GM19455 (cell line): Measurements from ENCODE around the gene RAB8A.

Experiments
- ATAC-seq: cut with Tn5 transposase; IDR thresholded peaks from one replicate; pipeline ENCODE4 v1.9.1; 2021; ENCODE audit not compliant: unreplicated experiment

RAB8A gene

DNA sequence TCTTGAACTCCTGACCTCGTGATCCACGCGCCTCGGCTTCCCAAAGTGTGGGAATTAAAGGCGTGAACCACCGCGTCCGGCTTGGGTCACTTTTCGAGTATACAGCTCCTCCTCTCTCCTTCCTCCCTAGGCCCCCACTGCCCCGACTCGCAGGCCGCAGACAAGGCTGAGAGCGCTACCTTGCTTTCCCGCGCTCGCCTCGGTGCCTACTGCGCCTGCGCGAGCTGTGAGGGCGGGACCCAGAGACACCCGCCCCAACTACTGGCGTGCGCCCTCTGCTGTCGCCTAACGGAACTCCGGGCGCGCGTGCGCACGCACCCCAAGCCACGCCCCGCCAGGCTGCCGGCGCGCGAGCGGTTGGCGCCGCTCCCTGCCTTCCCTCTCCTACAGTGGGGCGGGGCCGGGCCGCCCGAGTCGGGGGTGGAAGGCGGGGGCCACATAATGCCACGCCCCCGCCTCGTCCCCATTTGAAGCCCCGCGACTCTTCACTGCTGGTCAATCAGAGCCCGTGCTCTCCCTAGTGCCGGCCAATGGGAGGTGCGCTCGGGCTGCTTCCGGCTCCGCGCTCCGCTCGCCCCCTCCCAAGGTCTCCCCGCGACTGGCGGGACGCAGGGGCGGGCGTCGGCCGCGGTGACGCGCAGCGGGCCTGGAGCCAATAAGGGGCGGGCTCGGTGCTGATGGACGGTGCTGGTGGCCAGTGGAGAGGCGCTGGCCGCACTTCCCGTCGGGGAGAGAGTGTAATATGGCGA is at the start of gene RAB8A:
Gene RAB8A, plus strand, starts transcription at position 730 of the 749 bp plus-strand sequence. Its CDS starts 13 bp downstream, at position 743.
- ATAC-seq = peak; percentile 82

DNA sequence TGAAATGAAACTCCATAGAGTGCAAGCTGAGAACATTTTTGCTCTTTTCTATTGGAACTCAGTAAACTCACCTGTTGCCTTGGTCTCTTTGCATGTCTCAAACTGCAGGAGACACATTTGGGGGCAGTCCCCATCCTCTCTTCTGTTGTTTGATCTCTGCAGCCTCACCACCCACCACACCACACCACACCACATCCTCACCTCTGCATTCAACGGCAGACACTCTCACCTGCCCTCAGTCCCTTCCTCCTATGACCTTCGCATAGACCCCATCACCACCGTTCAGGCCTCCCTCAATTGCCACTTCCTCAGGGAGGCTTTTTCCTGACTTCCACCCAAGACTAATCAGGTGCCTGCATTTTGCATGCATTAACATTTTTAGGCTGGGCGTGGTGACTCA is 49.7 kb upstream of the RAB8A start:
- ATAC-seq = no peak

DNA sequence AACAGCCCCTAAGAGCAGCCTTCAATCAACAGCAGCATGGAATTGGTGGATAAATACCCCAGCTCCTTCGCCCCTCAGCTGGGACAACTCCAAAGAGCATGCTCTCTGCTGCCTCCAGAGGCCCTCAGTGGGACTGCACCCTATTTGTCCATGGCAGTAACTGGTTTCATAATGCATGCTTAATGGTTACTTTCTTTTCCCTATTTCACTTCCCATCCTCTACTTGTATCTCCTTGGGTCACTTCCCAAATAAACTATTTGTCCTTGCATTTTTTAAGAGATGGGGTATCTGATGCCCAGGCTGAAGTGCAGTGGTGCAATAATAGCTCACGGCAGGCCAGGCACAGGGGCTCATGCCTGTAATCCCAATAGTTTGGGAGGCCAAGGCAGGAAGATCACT is 48.9 kb upstream of the RAB8A start:
- ATAC-seq = no peak

DNA sequence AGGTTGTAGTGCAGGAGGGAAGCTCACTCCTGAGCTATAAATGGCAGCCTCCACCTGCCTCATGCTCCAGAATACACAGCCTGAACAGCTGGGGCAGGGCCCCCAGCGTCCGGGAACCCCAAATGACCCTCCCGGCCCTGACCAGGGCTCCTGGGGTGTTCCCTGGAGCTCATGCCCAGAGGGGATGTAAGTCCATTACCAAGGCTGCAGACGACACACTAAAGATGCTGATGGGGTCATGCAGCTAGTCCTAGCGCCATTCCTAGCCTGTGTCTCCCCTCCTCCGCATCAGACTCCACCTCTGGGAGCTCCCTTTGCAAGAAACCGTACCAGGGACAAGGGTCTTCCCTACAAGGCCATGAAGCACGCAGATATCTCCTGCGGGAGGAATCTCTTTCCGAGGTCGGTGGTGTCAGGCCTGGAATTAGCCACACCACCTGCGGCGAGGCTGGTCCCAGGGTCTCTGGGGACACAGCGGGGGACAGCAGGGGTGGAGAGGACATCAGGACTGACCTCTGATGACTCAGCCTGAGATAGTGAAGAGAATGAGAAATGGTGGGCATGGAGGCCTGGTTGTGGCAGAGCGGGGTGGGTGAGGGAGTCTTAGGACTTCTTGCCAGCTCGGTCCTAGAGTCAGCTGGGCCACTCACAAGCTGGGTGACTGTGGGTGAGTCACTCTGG is 47.3 kb upstream of the RAB8A start:
- ATAC-seq = no peak

DNA sequence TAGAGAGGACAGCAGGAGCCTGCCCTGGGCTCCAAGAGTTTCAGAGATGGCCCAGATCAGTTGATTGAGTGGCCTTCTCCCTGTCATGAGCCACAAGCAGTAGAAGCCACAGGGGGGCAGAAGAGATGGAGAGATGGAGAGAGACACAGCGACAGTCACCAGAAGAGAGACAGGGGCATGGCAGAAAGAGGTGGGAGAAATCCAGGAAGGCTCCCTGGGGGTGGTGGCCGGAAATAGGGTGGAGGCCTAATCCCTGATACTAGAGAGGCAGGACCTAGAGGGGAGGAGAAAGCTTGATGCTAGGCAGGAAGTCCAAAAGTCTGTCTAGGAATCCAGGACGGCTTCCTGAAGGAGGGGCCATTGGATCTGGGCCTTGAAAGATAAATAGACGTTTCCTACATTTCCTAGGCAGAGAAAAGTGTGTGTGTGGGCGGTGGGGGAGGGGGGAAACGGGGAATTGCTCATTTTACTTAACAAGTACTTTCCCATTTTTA is 45.0 kb upstream of the RAB8A start:
- ATAC-seq = no peak

DNA sequence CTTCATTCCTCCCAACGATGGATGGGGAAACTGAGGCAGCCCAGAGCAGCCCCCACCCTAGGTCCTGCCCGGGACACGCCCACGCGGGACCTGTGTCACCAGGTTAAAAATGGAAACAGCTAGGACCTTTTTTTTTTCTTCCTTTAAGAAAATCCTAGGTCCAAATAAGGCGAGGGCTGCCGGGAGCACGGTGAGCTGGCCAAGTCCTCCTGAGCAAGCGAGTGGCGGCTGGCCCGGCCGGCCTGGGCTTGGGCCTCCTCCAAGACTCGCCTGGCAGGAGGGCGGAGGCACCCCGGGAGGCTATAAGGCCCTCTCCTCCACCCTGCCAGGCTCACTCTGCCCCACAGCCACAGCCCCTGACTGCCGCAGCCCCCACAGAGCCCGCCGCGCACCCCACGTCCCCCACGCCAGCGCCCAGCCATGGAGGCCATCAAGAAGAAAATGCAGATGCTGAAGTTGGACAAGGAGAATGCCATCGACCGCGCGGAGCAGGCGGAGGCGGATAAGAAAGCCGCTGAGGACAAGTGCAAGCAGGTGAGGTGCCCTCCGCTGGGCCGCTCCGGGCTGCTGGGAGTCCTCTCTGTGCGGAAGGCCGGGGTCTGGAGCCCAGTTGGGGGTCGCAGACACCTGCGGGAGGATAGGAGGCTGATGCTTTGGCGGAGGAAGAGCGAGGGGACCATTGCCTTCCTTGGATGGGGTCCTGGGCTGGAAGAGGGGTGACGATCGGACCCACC is 44.3 kb upstream of the RAB8A start:
- no peak for ATAC-seq

DNA sequence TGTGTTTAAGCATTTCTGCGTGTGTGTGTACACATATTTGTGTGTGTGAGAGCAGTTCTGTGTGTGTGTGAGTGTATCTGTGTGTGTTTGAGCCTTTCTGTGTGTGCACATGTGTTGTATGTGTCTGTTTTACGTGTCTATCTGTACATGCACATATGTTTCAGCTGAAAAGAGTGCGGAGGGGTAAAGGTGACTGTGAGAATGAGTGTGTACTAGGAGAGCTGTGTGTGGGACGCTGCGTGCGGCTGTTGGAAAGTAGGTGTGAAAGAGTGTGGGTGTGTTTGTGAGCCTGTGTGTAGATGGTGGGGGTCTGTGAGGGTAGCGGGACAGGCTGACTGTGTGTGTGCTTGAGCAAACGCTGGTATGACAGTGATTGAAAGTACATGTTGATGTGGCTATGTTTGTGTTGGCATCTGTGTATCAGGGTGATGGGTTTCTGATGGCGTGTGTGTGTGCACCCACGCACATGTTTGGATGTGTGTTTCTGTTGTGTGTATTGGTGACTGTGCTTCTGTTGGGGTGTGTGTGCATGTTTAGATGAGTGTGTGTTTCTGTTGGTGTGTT is 42.9 kb upstream of the RAB8A start:
- no peak for ATAC-seq

DNA sequence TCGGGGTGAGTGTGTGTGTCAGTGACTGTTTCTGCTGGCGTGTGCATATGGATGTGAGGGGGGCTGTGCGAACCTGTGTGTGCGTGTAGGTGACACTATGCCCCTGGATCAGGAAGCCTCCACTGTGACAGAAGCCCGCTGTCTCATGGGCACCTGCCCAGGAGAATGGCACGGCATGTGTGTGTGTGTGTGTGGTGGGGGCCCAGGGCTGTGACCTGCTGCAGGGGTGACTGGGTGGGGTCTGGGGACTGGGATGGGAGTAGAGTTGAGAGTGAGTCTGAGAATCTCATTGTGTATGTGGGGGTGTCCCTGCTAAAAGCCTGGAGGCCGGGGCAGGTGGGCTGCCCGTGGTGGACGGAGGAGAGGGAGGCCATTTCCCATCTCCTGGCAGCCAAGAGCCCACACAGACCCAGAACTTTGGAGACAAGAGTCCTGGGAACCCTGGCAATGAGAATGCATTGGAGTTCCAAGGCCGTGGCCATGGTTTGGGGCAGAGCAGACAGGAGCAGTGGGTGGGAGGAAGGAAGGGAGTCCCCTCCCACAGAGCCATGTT is 41.8 kb upstream of the RAB8A start:
- no peak for ATAC-seq

DNA sequence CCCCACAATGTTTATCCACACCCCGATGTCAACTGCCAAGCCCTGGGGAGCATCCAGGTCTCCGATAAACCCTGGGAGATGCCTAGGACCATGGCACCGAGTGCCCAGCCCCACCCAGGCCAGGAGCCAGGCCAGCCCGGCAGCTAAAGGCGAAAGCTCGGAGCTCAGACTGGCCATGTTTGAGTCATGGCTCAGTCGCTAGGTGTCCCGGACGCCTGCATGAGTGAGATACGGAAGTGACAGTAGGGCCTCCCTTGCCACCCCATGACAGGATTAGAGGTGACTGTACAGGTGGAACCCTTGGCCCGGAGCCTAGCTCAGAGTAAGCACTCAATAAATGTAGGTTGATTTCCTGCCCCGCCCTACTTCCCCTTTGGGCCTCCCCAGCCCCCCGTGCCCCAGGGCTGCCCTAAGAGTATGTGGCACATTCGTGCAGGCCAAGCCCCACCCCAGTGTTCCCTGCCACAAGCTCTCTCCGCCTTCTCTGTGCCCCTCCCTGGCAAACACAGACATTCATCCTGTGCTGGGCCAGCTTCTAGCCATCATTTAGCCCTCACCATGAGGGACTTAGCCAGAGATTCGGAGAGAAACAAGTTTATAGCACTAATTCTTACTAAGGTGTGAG is 41.2 kb upstream of the RAB8A start:
- ATAC-seq = no peak

DNA sequence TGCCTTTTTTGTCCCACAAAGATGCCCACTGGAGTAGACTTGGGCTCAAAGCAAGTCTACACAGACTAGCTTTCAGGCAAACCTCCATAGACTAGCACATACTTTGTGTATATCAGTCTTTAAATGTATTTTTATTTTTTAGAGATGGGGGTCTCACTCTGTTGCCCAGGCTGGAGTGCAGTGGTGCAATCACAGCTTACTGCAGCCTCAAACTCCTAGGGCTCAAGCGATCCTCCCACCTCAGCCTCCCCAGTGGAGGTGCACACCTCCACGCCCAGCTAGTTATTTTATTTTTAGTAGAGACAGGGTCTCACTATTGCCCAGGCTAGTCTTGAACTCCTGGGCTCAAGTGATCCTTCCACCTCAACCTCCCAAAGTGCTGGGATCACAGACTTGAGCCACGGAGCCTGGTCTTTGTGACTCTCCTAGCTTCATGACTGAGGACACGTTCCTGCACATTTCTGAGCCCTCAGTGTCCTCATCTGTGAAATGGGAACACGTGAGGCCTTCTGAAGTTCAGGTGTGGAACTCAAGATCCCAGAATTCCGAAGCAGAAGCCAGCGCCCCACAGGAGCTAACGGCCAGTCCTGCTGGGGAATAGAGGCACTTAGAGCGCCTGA is 40.5 kb upstream of the RAB8A start:
- ATAC-seq = no peak

DNA sequence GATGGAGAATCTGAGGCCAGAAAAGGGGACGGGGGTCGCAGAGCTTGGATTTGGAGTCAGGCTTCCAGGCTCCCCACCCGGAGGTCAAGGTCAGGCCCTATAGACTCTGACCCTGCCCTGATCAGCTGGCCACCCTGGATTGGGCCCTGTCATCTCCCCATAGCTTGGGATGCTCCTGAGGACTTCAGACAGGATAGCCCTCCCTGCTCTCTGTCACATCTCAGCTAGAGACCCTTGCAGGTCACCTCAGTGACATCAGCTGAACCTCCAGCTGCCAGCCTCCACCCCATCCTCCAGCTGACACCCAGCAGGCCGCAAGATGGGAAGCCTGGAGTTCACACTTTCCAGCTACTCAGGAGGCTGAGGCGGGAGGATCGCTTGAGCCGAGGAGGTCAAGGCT is 38.2 kb upstream of the RAB8A start:
- ATAC-seq = no peak

DNA sequence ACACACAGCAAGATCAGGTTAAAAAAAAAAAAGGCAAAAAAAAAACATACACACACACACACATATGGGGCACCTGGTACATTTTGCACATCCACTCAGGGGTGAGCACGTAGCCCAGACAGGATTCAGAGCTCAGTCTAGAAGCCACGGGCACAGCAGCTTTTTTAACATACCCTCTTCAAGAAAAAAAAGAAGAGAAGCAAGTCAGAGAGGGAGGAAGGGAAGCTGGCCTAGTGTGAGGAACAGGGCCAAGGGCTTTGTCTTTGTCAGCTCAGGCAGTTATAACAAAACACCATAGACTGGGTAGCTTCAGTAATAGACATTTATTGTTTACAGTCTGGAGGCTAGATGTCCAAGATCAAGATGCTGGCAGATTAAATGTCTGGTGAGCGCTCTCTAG is 37.7 kb upstream of the RAB8A start:
- no peak for ATAC-seq

DNA sequence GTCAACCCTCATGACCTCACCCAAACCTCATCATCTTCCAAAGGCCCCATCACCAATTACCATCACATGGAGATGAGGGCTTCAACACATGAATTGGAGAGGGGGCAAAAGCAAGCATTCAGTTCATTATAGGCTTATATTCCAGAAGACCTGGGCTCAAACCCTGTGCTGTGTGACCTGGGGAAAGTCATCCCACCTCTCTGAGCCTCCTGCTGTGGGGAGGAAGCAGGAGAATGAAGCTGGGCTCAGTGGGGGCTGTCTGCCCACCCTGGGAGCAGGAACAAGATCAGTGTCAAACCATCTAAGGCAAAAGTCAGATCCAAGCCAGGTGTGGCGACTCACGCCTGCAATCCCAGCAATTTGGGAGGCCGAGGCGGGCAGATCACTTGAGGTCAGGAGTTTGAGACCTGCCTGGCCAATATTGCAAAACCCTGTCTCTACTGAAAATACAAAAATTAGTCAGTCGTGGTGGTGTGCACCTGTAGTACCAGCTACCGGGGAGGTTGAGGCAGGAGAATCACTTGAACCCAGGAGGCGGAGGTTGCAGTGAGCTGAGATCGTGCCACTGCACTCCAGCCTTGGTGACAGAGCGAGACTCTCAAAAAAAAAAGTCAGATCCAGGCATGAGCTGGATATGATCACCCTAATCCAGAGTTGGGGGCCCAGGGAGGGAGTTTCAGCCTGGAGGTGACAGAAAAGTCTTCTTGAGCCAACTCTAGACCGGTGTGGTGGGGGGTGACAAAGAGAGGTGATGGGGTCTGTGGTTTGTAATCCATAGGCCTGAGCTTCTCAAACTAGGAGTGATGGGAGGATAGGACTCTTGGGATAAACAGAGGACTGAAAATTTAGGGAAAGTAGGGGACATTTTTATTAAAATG is 37.0 kb upstream of the RAB8A start:
- ATAC-seq = no peak

DNA sequence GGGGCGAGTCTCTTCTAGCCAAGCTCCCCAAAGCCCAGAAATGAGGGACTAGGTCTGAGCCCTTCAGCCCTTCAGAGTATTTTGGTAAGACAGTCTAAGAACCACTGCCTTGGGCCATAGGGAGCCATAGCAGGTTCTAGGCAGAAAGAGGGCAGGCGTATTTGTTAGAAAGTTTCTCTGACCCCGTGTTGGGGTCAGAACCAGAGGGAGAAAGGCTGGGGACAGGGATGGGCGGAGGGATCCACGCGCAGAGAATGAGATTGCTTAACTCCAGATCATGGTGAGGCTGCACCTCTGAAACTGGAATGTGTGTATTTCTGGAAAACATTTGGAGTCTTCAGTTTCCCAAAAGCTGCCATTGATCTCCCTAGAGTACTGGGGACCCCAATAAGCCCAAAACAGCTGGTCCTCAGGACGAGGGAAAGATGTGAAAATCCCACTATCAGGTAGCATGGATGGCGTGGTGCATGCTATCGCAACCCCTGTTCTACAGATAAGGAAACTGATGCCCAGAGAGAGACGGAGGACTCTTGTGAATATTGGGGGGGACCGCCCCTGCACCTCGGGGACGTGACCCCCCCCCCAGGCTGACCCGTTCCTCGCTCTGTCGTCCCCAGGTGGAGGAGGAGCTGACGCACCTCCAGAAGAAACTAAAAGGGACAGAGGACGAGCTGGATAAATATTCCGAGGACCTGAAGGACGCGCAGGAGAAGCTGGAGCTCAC is 36.1 kb upstream of the RAB8A start:
- ATAC-seq = no peak

DNA sequence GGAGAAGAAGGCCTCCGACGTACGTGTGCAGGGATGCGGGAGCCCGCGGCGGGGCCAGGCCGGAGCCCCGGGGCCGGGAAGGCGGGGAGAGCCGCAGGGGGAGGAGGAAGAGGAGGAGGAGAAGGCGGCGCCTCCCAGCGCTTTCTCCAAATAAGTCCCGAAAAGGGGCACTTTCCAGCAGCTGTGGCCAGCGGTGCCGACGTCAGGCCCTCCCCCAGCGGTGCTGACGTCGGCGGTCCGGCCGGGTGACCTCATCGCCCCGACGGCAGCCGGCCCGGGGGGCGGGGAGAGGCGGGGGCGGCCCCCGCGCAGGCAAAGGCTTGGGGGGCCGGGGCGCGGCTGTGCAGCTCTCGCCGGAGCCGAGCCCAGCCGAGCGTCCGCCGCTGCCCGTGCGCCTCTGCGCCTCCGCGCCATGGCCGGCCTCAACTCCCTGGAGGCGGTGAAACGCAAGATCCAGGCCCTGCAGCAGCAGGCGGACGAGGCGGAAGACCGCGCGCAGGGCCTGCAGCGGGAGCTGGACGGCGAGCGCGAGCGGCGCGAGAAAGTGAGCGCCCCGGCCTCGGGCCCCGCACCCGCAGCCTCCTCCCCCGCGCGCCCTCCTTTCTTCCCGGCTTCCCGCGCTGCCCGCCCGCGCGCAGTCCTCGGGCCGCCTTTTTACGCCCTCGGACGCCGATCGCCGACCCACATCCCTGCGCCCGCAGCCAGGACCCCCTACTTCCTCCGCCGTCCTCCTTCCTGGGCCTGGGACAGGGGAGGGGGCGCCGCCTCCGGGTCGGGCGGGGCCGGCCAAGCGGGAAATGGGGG is 35.3 kb upstream of the RAB8A start, which contains the start of gene TPM4:
Gene TPM4, plus strand, starts transcription at position 342 of the 804 bp plus-strand sequence. Its CDS starts 71 bp downstream, at position 413.
- ATAC-seq = peak; percentile 56

DNA sequence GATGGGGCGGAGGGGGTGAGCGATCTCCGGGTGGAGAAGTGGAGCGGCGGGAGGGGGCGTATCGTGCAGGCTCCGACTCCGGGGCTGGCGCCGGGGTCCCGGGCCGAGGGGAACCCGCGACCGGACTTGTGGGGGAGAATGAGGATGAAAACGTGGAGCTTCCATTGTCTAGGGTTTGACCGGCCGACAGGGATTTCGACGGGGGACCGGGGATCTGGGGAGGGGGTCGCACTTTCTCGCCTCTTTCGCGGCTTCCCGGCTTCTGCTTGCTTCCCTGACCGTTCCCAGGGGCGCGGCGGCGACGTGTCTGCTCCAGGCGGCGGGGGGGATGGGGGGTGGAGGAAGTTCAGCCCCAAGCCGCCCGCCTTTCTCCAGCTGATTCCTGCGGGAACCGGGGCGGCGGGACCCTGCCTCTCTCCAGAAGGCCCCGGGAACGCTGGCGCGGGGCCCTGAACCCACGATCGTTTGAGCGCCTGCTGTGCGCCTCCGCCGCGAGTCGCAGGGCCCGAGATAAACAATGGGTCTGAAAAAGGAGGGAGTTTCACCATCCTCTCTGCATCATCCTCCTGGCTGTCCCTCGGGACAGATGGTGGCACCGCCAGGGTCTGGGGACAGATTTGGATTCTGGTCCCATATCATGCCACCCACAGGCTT is 34.6 kb upstream of the RAB8A start:
- no peak for ATAC-seq
